ENCODE data around the gene SFTPD.

GRCh38 chr10:79944428-79945395 lies 4.2 kb downstream of the SFTPD start:
- no peak for TF ChIP-seq CTCF (IDR thresholded peaks at IDR 0.05)
- no peak for TF ChIP-seq POLR2A (IDR thresholded peaks at IDR 0.05)
